Sigmoid colon (tissue), 7 donors: Measurements from ENCODE around the gene GSDMA. TPM values are rescaled to one million over a fixed set of nuclear protein-coding genes. Genes with fewer than 3 reads are reported as not detected.

Source experiments
- DNase-seq: peaks from one replicate; pipeline ENCODE4 v3.0.0-alpha.2; 2019
- H3K27ac ChIP-seq, 4 donors: fragments of 200-600 bp; sonication (generic); one replicate each; pipeline ENCODE4 v1.5.1; 2016 to 2019; ENCODE audit warnings: mild to moderate bottlenecking in 1 of 4
- H3K27me3 ChIP-seq, 3 donors: fragments of 200-600 bp; sonication (generic); one replicate each; pipeline ENCODE4 v1.5.1; 2019; ENCODE audit warnings: mild to moderate bottlenecking in 1 of 3
- H3K36me3 ChIP-seq, 4 donors: fragments of 200-600 bp; sonication (generic); one replicate each; pipeline ENCODE4 v1.5.1; 2016 to 2019
- H3K4me1 ChIP-seq, 4 donors: fragments of 200-600 bp; sonication (generic); one replicate each; pipeline ENCODE4 v1.5.1; 2017 to 2019
- H3K4me3 ChIP-seq, 4 donors: fragments of 200-600 bp; sonication (generic); one replicate each; pipeline ENCODE4 v1.5.1; 2017 to 2019; ENCODE audit warnings: mild to moderate bottlenecking in 2 of 4, moderate library complexity in 1 of 4
- H3K9me3 ChIP-seq, 4 donors: fragments of 200-600 bp in 3 of 4; sonication (generic) in 3 of 4; one replicate each; pipeline versions ENCODE4 v1.5.1 to v1.6.1; 2013 to 2019
- EP300 ChIP-seq, 4 donors: sonication (generic); formaldehyde crosslinking; IDR thresholded peaks; one replicate each; pipeline ENCODE4 v1.6.1; 2017; ENCODE audit warnings: antibody characterized with exemption in 4 of 4
- POLR2A ChIP-seq, 2 donors: fragments of 450-650 bp; IDR thresholded peaks; one replicate each; pipeline ENCODE4 v1.6.1; 2016; ENCODE audit warnings: antibody characterized with exemption in 2 of 2, mild to moderate bottlenecking in 2 of 2, moderate library complexity in 2 of 2
- POLR2AphosphoS5 ChIP-seq, 4 donors: sonication (generic); formaldehyde crosslinking; IDR thresholded peaks; one replicate each; pipeline ENCODE4 v1.6.1; 2017; ENCODE audit warnings: antibody characterized with exemption in 4 of 4
- WGBS, 2 donors: extraction: QIAGEN DNeasy Blood & Tissue Kit; methylation state at CpG; one replicate each; pipeline ENCODE4 v1.1.7; 2013; 5-methylcytosine and 5-hydroxymethylcytosine counted together
- intact Hi-C: fragments of 100-400 bp; cut with DNase I; formaldehyde crosslinking; loops from one replicate; pipeline ENCODE4 v1.15.1; 2023
- polyA plus RNA-seq, 3 donors: library from polyadenylated mRNA; stranded (reverse); fragments of 200-250 nt; gene quantifications; one replicate each; pipeline ENCODE4 v1.2.3, GENCODE V29; 2013
- total RNA-seq, 4 donors: library from RNA; depleted of rRNA; stranded (reverse); fragments of >200 nt; gene quantifications; one replicate each; pipeline ENCODE4 v1.1.0, GENCODE V29; 2016
- TF ChIP-seq, protein P1 (sequence below), 4 experiments: fragments of 450-650 bp in 3 of 4; fragments of 200-600 bp in 1 of 4; IDR thresholded peaks; one replicate each; pipeline ENCODE4 v1.5.1; 2016 to 2019; ENCODE audit warnings: antibody characterized with exemption in 4 of 4, mild to moderate bottlenecking in 3 of 4, moderate library complexity in 2 of 4
- donor health status: healthy with polysubstance abuse.
- donor health status: Bipolar disorder and iron deficiency.
- donor health status: healthy.

GSDMA gene
- total and polyA plus RNA-seq, 7 donors, result 0.29 to 1.3 (median 0.60) TPM; not detected in 4

DNA sequence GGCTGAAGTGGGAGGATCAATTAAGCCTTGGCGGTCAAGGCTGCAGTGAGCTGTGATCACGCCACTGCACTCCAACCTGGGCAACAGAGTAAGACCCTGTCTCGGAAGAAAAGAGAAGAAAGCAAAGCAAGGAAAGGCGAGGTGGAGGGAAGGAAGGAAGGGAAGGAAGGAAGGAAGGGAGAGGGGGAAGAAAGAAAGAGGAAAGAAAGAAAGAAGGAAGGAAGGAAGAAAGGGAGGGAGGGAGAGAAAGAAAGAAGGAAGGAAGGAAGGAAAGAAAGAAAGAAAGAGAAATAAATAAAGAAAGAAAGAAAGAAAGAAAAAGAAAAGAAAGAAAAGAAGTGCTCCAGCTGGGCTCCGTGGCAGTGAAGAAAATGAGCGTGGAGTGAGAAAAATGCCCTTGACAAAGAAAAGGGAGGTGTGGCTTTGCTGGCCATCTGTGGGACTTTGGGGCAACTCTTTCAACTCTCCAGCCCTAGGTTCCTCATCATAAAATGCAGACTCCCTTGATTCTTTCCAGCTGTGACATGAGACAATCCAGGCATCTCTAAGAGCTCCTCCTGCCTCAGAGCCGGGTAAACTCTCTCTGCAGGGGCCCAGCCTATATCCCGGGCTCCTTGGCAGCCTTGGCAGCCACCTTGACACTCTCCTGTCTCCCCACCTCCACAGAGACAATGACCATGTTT lies 2.4 kb downstream of the GSDMA start:
- DNase-seq, result no peak
- no peak overlapping the region for H3K4me3 ChIP-seq
- no peak overlapping the region for H3K27ac ChIP-seq
- H3K9me3 ChIP-seq, result no peaks in the 10 kb centered on the region
- H3K27me3 ChIP-seq, result no peaks in the 10 kb centered on the region
- no peaks in the 10 kb centered on the region for H3K4me1 ChIP-seq
- TF ChIP-seq POLR2AphosphoS5 (IDR thresholded peaks at IDR 0.05) (peak in 2 of 4 donors; percentile 18 to 58), POLR2A (IDR thresholded peaks at IDR 0.05) (no peak), EP300 (IDR thresholded peaks at IDR 0.05) (no peak)
- TF ChIP-seq, protein P1, sequence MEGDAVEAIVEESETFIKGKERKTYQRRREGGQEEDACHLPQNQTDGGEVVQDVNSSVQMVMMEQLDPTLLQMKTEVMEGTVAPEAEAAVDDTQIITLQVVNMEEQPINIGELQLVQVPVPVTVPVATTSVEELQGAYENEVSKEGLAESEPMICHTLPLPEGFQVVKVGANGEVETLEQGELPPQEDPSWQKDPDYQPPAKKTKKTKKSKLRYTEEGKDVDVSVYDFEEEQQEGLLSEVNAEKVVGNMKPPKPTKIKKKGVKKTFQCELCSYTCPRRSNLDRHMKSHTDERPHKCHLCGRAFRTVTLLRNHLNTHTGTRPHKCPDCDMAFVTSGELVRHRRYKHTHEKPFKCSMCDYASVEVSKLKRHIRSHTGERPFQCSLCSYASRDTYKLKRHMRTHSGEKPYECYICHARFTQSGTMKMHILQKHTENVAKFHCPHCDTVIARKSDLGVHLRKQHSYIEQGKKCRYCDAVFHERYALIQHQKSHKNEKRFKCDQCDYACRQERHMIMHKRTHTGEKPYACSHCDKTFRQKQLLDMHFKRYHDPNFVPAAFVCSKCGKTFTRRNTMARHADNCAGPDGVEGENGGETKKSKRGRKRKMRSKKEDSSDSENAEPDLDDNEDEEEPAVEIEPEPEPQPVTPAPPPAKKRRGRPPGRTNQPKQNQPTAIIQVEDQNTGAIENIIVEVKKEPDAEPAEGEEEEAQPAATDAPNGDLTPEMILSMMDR (IDR thresholded peaks at IDR 0.05), result no peak
- intact Hi-C loops, result no loop called here
- H3K36me3 ChIP-seq, result no peaks in the 10 kb centered on the region
- 76 to 79% methylated on average over 8 of the region's 8 CpGs for WGBS, 2 donors

DNA sequence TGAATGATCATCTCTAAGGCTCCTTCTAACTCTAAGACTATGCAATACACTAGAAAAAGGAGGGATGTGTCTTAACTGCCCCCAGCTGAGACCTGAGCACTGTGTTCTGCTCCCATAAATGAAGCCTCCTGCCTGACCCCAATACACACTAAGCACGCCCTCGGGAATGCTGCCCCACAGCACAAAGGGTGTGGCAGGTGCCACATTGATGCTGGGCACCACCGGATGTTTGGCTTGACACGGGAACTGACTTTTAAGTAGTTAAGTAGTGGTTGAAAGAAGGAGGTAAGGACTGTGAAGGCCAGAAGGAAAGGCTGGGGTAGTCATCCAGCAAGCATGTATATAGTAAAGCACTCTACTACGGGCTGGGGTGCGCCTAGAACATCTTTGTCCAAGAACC lies 4.0 kb downstream of the GSDMA start:
- H3K4me3 ChIP-seq, result no peak overlapping the region
- no peaks in the 10 kb centered on the region for H3K9me3 ChIP-seq
- no peaks in the 10 kb centered on the region for H3K36me3 ChIP-seq
- peaks cover 0 to 4% (median 0%) of the 10 kb centered on the region in 3 donors for H3K27me3 ChIP-seq
- TF ChIP-seq POLR2A (IDR thresholded peaks at IDR 0.05), result no peak
- TF ChIP-seq POLR2AphosphoS5 (IDR thresholded peaks at IDR 0.05), result no peak
- no peak overlapping the region for H3K27ac ChIP-seq
- H3K4me1 ChIP-seq, result no peaks in the 10 kb centered on the region
- DNase-seq, result no peak
- intact Hi-C loops, result no loop called here
- 49 to 78% methylated on average over 6 of the region's 6 CpGs for WGBS, 2 donors

DNA sequence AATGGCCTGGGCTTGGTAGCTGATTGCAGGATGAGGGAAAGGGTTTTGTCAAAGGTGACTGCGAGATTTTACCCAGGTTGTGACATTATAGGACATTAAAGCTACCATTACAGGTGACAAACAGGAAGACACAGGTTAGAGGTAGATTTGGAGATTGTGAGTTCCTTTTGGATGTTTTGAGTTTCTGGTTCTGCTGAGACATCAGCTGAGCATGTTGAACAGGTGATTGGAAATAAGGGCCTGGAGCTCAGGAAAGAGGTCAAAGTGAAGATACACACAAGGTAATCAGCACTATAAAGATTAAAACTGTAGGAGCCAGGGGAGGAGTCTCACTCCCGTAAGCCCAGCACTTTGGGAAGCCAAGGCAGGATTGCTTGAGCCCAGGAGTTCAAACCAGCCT lies 6.0 kb downstream of the GSDMA start:
- Histone ChIP-seq H3K27ac (no peak overlapping the region), H3K4me3 (no peak overlapping the region), H3K27me3 (peaks cover 0 to 4% (median 0%) of the 10 kb centered on the region in 3 donors), H3K9me3 (no peaks in the 10 kb centered on the region), H3K4me1 (no peaks in the 10 kb centered on the region), H3K36me3 (no peaks in the 10 kb centered on the region)
- intact Hi-C loops, result no loop called here
- TF ChIP-seq EP300 (IDR thresholded peaks at IDR 0.05) (no peak), POLR2AphosphoS5 (IDR thresholded peaks at IDR 0.05) (no peak), POLR2A (IDR thresholded peaks at IDR 0.05) (no peak)
- TF ChIP-seq, protein P1 (IDR thresholded peaks at IDR 0.05), result no peak
- DNase-seq, result no peak
- 51 to 78% methylated on average over 2 of the region's 2 CpGs for WGBS, 2 donors

DNA sequence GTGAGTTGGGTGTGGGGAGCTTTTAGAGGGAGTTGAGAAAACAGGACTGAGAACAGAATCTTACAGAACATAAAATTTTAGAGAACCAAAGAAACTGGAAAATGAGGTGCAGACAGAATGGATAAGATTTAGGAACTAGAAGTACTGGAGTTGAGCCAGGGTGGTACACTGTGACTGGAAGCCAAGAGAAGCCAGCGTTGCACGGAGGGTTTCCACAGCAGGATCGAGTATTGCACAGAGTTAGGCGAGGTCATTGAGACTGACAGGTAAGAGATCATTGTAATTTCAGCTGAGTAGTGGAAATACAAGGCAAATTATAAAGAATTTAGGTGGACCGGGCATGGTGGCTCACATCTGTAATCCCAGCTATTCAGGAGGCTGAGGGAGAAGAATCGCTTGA lies 6.6 kb downstream of the GSDMA start:
- DNase-seq, result no peak
- TF ChIP-seq, protein P1 (IDR thresholded peaks at IDR 0.05), result no peak
- TF ChIP-seq POLR2AphosphoS5 (IDR thresholded peaks at IDR 0.05), result no peak
- no peak for TF ChIP-seq POLR2A (IDR thresholded peaks at IDR 0.05)
- no peak for TF ChIP-seq EP300 (IDR thresholded peaks at IDR 0.05)
- Histone ChIP-seq H3K27me3 (peaks cover 0 to 5% (median 0%) of the 10 kb centered on the region in 3 donors), H3K9me3 (no peaks in the 10 kb centered on the region), H3K4me1 (no peaks in the 10 kb centered on the region), H3K27ac (no peak overlapping the region), H3K36me3 (no peaks in the 10 kb centered on the region), H3K4me3 (no peak overlapping the region)
- intact Hi-C loops, result no loop called here
- WGBS, 2 donors, result 78 to 92% methylated on average over 6 of the region's 6 CpGs

DNA sequence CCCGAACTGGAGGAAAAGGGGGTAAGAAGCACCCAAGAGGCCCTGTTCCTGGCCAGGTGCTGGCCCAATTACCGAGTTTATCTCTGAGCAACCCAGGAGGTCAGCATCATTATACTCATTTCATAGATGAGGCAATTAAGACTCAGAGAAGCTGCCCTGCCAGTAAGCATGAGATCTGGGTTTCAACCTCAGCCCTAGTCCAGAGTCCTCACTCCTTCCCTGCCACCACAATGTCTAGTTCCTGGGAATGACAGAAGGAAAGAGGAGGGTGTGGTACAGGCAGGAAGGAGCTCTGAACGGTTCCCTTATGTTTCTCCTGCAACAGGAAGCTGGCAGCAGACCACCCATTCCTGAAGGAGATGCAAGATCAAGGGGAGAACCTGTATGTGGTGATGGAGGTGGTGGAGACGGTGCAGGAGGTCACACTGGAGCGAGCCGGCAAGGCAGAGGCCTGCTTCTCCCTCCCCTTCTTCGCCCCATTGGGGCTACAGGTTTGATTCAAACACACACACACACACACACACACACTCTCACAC lies 7.4 kb downstream of the GSDMA start:
- intact Hi-C loops, result loop anchor here (10.0 kb wide), 1 partner anchor 345 kb away; the partner anchor contains the start of gene PPP1R1B
- no peak for DNase-seq

More for the DNA sequence above, 7.4 kb downstream of the GSDMA start:
- Histone ChIP-seq H3K27me3 (peaks cover 0 to 7% (median 0%) of the 10 kb centered on the region in 3 donors), H3K27ac (no peak overlapping the region), H3K4me1 (no peaks in the 10 kb centered on the region), H3K36me3 (no peaks in the 10 kb centered on the region), H3K9me3 (no peaks in the 10 kb centered on the region), H3K4me3 (no peak overlapping the region)
- TF ChIP-seq POLR2A (IDR thresholded peaks at IDR 0.05) (no peak), EP300 (IDR thresholded peaks at IDR 0.05) (no peak), POLR2AphosphoS5 (IDR thresholded peaks at IDR 0.05) (no peak)
- TF ChIP-seq, protein P1 (IDR thresholded peaks at IDR 0.05), result no peak
- 58 to 72% methylated on average over 7 of the region's 7 CpGs for WGBS, 2 donors
